HK-2 (cell line): ENCODE measurements around the gene CCDC60.

Source experiments
- DNase-seq: peaks from one replicate; pipeline ENCODE4 v3.0.0-alpha.2; 2018; ENCODE audit not compliant: unreplicated experiment

Gene CCDC60, protein sequence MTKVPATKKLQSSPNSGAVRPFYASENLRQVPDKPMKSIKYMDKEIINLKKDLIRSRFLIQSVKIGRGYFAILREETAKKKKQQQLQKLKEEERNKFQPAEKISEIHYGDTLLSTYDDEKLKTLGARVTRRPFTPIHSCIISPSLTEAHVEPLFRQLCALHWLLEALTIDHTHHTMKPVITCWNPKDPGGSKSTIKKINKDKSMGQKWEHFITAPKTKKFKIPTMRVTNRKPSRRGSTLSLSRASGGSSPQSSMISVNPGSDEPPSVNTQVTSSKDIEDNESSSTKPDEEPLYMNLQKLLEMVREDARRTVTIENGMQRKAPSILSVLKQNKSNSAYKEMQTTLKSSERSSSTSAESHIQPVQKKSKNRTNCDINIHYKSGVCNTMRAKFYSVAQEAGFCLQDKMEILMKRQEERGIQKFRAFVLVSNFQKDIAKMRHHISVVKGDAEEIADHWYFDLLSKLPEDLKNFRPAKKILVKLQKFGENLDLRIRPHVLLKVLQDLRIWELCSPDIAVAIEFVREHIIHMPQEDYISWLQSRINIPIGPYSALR

DNA sequence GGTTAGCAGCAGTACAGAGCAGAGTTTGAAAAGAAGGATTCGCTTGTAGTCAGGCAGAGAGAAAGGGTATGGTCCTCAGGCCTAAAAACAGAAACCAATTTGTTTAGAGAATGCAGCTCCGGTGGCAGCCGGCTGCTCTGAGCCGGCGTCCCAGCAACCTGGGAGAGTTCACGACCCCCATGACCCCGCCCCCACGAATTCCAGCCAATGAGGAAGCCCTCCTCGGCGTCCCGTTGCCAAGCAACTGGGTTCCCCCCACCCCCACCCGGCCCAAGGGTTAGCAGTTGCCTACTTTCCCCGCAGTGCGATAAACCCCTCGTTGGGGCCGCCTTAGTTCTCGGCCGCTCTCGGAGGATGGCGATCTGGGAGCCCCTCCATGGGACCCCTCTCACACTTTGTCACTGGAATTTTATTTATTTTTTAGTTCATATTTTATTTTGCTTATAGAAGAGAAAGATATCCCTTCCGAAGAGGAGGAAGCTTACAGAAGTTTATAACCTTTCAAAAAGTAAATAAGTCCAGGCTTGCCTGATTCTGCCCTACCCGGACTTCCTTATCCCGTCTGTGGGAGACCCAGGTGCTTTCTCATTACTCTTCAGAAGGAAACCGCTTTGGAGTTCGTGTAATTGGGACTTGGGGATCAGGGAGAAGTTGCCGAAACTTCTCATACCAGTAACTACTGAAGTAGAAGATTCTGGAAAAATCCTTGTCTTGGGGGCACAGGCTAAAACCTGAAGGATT, at the start of gene CCDC60:
Gene CCDC60 (plus strand): TSS at position 300 of the 741 bp plus-strand sequence. CDS start 448 bp downstream, outside the sequence.
- DNase-seq: no peak

DNA sequence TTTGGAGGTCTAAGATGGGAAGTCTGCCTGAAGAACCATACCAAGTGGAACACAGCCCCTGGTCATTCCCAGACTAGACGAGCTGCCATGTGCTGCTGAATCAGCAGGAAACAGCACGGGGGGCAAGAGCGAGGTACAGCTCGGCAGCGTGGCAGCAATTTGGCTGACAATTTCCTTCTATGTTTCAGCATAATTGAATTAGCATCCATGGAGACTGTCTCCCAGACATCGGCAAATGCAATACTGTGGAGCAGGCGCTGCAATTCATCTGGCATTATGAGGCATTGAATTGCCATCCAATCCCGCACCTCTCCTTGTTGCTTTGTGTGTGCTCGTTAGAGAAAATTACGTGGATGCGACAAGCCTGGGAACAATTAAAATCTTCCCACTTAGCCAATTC, 46.0 kb upstream of the CCDC60 start:
- DNase-seq: no peak

DNA sequence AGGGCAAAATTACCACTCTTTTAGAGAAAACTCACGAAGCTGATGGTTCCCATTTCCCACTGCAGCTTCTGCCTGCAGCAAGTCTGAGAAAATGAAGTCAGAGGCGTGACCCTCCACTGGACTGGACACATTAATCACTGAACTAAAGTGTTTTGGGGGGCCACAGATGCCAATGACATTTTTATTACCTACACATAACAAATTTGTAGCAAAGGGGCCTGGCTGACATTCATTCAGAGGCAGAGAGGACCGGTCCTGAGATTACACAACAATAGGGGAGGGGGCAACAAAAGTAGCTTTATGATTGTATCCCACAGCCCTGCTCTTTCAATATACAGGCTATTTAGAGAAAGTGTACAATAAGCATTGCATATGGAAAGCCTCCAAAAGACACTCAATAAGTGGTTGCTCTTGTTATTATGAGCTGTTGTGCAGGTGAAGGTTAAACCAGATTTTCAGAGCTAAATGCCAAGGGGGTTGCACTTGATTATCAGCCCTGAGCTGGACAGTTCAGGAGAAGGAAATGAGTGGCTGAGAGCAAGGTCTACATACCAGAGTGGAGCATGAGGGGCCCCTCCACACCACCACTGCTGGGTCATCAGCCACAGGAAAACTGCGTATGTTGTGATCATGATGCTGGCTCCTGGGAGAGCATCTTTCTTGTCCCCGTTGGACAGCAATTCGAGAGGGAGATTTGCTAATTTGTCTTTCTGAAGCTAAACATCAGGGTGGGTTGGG, 41.5 kb upstream of the CCDC60 start:
- DNase-seq: no peak

DNA sequence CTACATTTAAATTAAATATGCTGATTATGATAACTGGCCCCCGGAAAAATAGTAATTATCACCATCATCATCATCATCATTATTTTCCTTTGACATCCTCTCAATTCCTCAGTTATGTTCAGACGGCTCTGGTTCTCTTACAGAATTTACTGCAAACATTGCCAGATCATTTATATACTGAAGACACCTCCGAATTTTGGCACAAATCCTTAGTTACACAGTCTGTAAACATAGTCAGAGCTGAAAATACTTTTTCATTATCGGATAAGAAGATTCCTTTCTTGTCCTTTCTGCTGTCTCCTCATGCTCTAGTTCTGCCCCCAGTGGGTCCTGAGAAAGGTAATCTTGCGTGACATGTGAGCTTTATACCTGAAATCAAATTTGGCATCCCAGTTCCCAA, 40.3 kb upstream of the CCDC60 start:
- no peak for DNase-seq

DNA sequence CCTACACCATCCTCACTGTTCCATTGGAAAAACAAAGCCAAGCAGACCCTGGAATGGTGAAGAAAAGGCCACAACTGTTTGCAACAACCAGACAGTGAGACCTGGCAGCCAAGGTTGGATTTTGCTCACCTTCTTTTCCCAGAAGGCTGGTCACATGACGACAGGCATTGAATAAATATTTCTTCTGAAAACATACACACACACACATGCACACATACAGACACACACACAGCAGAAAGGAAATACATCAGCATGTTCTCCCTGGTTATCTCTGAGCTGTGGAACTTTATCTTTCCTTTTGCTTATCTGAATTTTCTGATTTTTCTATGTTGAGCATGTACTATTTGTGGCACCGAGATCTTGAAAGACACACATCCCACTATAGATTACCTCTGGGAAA, 38.0 kb upstream of the CCDC60 start:
- DNase-seq: no peak

DNA sequence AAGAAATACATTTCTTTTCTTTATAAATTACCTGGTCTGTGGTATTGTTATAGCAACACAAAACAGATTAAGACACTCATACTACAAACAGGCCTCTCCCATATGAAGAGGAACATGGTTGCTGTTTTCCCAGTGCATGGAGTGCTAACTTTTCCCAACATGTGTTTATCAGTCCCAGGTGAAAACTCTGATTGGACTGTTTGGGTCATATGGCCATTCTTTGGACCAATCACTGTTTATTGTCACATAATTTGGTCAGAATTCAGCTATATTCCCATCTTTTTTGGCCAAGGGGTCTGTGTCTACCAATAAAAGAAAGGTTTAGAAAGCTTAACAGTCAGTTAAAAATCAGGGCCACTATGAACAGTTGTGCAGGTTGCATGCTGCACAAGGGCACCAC, 35.4 kb upstream of the CCDC60 start:
- no peak for DNase-seq

DNA sequence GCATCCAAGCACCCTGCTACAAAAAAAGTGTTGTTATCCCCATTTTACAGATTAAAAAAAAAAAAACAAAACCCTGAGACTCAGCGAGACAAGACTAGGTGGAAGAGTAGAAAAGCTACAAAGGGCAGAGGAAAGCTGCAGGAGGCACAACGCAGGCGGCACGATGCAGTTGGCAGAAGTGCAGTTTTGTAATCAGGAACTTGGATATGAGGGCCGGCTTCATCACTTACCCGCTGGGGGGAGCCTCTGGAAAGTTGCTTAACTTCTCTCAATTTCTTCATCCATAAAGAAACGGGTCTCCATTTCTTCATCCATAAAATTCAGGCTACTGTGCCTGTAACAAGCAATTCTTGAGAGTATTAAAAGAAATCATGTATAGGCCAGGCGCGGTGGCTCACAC, 33.1 kb upstream of the CCDC60 start:
- no peak for DNase-seq

DNA sequence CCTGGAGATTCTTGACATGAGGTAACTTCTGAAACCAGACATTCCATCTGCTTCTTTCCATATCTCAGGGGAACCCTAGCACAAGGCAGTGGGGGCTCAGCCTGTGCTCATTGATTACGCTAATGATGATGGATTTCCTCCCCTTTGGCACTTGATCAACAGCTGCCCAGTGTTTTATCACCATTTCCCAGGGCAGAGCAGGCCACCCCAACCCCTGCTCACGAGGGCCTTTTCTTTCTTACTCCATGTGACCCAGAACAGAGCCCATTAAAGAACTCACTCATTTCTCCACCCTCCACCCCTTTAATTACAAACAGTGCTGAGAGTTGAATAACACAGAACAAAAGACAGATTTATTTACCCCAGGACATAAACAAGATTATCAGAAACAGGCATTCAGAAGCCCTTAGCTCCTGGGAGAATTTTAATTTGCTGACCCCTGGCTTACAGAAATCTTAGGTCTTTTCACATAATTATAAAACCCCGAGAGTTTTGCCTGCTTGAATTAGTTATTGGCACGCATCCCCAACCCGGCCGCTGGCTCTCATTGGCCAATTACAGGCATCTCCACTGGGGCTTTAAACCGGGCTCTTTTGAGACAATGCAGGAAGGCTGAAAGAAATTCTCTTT, 32.0 kb upstream of the CCDC60 start:
- DNase-seq: no peak

DNA sequence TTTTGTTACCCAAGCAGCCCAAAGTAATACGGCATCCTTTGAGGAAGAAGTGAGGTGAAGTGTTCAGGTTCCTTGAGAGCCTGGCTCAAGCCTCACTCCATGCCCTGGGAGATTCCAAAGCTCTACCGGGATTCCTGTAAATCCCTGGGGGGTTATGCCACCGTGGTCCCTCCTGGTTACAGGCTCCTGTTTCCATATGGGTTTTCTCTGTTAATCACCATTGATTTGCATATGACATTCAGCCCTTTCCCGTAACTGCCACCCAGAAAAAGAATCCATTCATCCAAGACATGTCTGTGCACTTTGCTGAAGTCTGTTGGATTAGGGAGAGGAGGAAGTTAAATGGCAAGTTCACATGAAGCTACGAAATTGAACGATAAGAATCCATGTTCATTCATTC, 27.9 kb upstream of the CCDC60 start:
- DNase-seq: no peak

DNA sequence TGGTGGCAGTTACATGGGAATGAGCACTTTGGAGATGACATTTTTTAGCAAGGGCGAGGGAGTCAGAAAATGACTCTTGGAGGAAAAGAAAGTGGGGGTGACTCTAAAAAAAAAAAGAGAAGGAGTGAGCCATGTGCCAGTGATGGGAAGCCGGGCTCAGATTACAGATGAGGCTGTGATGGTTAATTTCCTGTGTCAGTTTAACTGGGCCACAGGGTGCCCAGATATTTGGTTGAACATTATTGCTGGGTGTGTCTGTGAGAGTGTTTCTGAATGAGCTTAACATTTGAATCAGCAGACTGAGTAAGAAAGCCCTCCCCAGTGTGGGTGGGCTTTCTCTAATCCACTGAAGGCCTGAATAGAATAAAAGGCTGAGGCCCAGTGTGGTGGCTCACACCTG, 26.8 kb upstream of the CCDC60 start:
- no peak for DNase-seq

DNA sequence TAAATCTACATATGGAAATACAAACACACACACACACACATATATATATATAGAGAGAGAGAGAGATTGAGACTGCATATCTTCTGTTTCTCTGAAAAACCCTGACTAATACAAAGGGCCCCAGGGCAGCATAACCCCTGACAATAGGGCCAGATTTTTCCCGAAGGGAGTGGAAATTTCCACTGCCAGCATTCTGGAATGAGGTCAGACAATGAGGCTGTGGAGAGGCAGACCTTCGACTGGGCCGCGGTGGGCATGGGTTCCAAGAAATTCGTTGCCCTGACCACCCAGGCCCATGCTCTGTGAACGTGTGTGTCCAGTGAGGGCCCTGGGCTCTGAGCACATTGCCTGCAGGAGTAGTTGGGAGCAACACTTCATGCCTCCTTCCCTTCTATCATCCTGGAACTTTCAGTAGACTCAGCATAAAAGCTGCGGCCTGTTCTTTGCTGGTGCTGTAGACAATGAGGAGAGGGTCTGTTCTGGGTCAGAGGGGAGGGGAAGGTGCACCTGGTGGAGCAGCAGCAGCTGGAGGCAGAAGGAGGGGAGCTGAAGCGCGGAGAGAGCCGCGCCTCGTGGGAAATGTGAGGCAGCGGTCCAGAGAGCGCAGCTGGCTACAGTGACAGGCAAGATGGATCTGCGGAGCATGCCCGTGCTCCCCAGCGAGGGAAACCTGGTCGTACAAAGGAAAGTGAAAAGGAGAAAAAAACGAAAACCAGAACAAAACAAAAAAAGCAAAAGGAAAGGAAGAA, 25.6 kb upstream of the CCDC60 start:
- DNase-seq: no peak

DNA sequence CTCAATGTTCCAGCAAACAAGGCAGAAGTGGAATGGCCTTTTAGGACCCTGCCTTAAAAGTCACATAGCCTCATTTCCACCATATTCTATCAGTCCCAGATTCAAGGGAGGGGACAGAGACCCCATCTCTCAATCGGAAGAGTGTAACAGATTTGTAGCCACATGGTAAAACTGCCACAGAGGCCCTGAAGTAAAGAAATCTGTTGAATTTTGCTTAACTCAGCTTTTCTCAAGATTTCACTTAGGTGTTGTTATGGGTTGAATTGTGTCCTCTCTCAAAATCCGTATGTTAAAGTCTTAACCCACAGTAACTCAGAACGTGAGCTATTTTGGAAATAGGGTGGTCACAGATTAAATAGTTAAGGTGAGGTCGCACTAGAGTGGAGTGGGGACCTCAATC, 22.7 kb upstream of the CCDC60 start:
- DNase-seq: no peak

DNA sequence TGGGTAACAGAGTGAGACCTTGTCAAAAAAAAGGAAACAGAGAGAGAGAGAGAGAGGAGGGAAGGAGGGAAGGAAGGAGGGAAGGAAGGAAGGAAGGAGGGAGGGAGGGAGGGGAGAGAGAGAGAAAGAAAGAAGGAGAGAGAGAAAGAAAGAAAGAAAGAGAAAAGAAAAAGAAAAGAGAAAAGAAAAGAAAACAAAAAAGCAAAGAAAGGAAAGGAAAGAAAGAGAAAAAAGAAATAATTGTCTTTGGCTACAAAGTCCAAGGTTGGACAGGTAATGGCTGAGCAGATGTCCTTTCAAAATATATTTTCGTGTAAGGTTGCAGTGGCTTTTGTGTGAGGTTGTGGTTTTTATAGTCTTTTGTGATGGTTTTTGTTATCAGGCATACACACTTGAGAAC, 21.6 kb upstream of the CCDC60 start:
- DNase-seq: no peak

DNA sequence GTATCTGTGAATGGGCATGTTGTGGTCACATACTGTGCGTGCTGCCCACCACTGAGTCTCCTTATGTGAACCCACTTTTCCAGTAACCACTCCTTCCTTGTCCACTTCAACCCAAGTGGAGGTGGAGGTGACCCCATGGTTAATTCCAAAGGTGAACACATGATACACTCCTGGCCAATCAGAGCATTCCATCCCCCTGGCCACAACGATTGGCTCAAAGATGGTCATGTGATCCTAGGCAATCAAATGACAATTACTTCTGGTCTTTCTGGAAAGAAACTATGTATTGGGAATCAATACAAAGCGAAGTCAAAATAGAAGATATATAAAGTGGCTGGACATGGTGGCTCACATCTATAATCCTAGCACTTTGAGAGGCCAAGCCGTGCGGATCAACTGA, 20.2 kb upstream of the CCDC60 start:
- DNase-seq: no peak

DNA sequence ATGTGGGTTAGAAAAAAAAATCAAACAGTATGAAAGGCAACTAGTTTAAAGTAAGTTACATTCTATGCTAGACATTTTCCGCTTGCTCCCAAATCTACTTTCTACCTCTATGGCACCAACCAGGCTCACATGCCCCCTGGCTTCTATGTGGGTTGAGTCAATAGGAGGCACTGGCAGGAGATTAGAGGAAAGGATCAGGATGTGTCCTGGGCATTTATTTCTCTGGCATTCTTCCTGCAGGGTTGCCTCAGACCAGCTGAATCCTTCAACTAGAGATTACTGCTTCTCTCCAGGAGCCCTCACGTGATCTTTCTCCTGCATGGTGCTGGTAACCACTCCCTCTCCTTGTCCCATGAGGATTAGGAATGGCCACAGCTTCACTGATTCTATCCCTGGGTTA, 14.9 kb upstream of the CCDC60 start:
- no peak for DNase-seq

DNA sequence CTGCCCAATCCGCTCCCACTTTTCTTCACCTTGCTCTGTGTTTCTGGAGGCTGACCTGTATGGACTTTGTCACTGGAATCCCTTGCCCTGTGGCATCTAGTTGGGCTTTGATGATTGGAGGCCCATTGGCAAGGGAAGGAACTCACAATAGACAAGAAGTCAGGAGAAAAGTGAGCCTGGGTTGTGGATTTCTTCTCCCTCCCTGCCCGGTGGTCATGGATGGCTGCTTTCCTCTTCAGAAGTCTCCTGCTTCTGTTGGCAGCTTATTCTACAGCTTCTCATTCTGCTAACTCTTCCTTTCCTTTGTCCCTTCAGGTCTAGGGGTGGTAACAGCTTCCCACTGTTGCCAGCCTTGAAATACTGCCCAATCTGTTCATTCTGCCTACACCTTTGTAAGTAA, 13.9 kb upstream of the CCDC60 start:
- DNase-seq: no peak

DNA sequence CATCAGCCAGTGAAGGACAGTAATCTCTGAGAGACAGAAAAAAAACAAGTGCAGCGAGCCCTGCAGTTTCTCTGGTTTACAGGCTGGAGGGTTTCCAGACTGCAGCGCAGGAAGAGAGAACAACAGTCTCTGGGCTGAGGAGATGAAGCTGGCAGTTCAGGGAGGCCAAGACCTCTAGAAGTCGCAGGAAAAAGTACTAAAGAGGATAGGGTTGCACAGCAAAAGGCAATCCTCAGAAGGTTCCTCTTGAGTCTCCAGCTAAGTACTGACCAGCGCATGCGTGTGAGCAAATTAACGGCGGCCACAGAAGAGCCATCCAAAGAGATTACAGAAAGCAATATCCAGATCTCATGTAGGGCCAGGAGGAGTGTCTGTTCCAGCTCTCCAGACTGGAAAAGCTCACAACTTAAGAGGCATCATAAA, 12.2 kb upstream of the CCDC60 start:
- DNase-seq: no peak

DNA sequence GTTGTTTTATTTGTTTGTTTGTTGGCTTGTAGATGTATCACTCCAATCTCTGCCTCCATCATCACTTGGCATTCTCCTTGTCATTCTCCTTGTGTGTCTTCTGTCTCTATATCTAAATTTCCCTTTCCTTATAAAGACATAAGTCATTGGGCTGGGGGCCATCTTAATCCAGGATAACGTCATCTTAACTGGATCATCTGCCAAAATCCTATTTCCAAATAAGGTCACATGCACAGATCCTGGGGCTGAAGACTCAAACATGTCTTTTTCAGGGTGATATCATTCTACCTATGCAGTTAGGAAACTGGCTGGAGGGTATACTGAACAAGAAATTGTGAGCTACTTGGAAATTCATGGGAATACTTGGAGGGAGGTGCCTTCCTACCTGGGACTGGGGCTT, 8.7 kb upstream of the CCDC60 start:
- DNase-seq: no peak

DNA sequence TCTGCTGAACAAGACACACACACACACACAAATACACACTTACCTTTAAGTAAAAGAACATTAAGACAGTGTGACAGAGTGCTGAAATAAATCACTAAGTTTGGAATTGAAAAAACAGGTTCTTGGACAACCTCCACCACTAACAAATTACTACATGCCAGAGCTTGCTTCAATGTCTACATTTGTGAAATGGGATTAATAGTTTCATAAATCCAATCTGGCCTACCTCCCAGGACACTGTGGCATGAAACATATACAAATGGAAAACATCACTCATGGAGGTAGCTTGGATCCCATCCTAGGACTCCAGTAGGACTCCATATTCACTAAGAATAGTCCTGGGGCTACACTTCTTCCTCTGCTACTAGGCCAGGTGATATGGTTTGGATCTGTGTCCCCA, 8.2 kb upstream of the CCDC60 start:
- no peak for DNase-seq

DNA sequence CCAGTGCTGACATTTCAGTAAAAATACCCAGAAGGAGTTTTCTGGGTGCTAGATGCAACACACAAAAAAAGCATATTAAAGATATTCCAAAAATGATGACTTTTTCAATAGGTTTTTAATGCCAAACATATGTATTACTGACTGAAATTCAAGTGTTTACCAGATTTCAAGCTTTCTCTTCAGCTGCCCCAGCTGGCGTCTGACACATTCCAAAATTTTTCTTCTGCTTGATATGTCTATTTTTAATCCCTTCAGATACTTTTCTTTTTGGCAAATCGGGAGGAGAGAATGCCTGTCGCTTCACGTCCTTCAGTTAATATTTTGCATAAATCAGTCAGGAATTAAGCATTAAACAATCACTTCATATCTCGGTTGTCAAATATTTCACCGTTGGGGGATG, 7.1 kb upstream of the CCDC60 start:
- no peak for DNase-seq

DNA sequence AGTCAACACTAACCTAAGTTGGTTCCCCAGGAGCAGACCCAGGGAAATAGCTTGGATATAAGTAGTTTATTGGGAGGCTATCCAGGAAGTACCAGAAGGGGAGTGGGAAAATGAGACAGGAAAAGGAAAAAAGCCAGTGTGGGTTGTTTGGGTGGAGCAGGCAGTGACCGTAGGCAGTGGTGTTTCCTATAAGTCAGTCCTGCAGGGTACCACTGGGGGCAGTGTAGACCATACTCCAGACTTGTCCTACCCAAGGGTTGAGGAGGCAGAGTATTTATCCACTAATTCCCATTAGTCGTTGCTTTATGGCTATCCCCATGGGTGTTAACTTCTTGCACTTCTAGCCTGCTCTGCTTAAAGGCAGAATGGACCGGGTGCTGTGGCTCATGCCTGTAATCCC, 6.4 kb upstream of the CCDC60 start:
- DNase-seq: no peak
